ENCODE data around the gene PCAT7.

Gene PCAT7

GRCh38 chr9:94599102-94599501 is 44.2 kb downstream of the PCAT7 start:
- ChIA-PET POLR2A (ENCODE audit: low non-redundant PET) (no interaction called here), CTCF (no interaction called here)
- H3K27ac ChIP-seq: no peak overlapping the region
- no peak for DNase-seq (ENCODE audit: low spot score)
- no peak for TF ChIP-seq CTCF (conservative IDR thresholded peaks at IDR 0.05; ENCODE audit: low read depth)

DNA sequence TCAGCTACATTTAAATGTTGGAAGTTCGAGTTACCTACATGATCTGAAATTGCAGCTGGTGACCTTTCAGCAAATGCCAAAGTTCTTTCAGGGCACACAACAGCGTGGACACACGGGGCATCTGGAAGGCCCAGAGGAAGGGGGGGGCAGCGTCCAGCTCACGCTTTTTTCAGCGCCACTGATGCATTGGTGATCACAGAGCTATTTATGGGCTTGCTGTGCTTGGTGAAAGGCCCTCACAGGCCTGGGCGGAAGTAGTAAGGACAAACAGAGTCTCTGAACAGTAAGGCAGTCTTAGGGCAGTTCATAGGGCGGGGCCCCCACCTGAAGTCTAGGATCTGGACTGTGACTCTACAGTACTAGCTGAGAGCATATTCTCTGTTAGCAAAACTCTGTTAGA is 45.4 kb downstream of the PCAT7 start:
- POLR2A ChIA-PET (ENCODE audit: low non-redundant PET): no interaction called here
- H3K27ac ChIP-seq: no peak overlapping the region
- CTCF ChIA-PET: interaction anchor here (0.6 to 0.9 kb wide), 2 partner anchors 46 to 181 kb away, joined by 3 to 4 read pairs; no protein-coding TSS in a partner anchor
- no peak for DNase-seq (ENCODE audit: low spot score)
- no peak for TF ChIP-seq CTCF (conservative IDR thresholded peaks at IDR 0.05; ENCODE audit: low read depth)

DNA sequence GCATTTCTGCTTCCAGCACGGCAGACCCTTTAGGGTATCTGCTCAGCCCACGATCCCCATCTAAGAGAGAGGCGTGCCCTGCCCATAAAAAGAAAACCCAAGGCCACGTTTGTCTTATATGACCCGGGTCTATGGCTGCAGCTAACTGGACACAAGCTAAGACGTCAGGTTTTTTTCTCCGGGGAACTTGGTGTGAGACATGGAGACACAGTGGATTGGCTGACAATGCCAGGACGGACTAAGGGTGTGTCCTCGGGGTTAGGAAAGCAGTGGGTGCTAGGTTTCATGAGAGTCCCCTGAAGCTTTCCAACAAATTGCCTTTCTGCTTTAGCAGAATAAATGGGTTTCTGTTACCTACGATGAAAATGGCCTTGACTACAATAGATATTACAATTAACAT is 45.8 kb downstream of the PCAT7 start:
- ChIA-PET POLR2A (ENCODE audit: low non-redundant PET) (no interaction called here), CTCF (interaction anchor here (0.6 to 0.9 kb wide), 3 partner anchors 47 to 795 kb away, joined by 3 to 4 read pairs (median 4); no protein-coding TSS in a partner anchor)
- H3K27ac ChIP-seq: no peak overlapping the region
- DNase-seq (ENCODE audit: low spot score): no peak
- TF ChIP-seq CTCF (conservative IDR thresholded peaks at IDR 0.05; ENCODE audit: low read depth): no peak

- no peak for DNase-seq (ENCODE audit: low spot score)
- POLR2A ChIA-PET (ENCODE audit: low non-redundant PET): no interaction called here
- CTCF ChIA-PET: interaction anchor here (1.3 kb wide), 1 partner anchor 48 kb away, joined by 3 read pairs; the partner anchor contains the start of gene PCAT7
- TF ChIP-seq CTCF (conservative IDR thresholded peaks at IDR 0.05; ENCODE audit: low read depth): no peak
- H3K27ac ChIP-seq: no peak overlapping the region
Observed at GRCh38 chr9:94602666-94603065, 47.8 kb downstream of the PCAT7 start.

- TF ChIP-seq CTCF (conservative IDR thresholded peaks at IDR 0.05; ENCODE audit: low read depth): peak; percentile 88
- POLR2A ChIA-PET (ENCODE audit: low non-redundant PET): no interaction called here
Observed at GRCh38 chr9:94603259-94604160, 48.6 kb downstream of the PCAT7 start.

GRCh38 chr9:94606646-94607422 is 52.0 kb downstream of the PCAT7 start:
- no peak overlapping the region for H3K27ac ChIP-seq
- ChIA-PET CTCF (interaction anchor here (0.9 kb wide), 1 partner anchor 52 kb away, joined by 4 read pairs; the partner anchor contains the start of gene PCAT7), POLR2A (ENCODE audit: low non-redundant PET) (no interaction called here)
- TF ChIP-seq CTCF (conservative IDR thresholded peaks at IDR 0.05; ENCODE audit: low read depth): no peak
- no peak for DNase-seq (ENCODE audit: low spot score)

More at GRCh38 chr9:94603259-94604160, 48.6 kb downstream of the PCAT7 start:
- no peak overlapping the region for H3K27ac ChIP-seq
- CTCF ChIA-PET: interaction anchor here (0.6 to 1.2 kb wide), 4 partner anchors 38 to 52 kb away, joined by 3 to 8 read pairs (median 3); partner anchors contain the start of gene PCAT7
- DNase-seq (ENCODE audit: low spot score): peak; percentile 96
